Medulla oblongata (tissue), 1 donor: ENCODE results near the gene METTL27.
"Not testable (repeated sequence)": the region's sequence is repeated elsewhere in the genome, so short reads cannot be mapped to it uniquely, and the experiment has no call there.

Source experiments
- DNase-seq: peaks from one replicate; pipeline ENCODE4 v3.0.0-alpha.2; 2015; ENCODE audit errors: extremely low spot score

Gene METTL27, protein sequence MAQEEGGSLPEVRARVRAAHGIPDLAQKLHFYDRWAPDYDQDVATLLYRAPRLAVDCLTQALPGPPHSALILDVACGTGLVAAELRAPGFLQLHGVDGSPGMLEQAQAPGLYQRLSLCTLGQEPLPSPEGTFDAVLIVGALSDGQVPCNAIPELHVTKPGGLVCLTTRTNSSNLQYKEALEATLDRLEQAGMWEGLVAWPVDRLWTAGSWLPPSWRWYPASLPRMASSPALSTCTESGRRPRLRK

DNA sequence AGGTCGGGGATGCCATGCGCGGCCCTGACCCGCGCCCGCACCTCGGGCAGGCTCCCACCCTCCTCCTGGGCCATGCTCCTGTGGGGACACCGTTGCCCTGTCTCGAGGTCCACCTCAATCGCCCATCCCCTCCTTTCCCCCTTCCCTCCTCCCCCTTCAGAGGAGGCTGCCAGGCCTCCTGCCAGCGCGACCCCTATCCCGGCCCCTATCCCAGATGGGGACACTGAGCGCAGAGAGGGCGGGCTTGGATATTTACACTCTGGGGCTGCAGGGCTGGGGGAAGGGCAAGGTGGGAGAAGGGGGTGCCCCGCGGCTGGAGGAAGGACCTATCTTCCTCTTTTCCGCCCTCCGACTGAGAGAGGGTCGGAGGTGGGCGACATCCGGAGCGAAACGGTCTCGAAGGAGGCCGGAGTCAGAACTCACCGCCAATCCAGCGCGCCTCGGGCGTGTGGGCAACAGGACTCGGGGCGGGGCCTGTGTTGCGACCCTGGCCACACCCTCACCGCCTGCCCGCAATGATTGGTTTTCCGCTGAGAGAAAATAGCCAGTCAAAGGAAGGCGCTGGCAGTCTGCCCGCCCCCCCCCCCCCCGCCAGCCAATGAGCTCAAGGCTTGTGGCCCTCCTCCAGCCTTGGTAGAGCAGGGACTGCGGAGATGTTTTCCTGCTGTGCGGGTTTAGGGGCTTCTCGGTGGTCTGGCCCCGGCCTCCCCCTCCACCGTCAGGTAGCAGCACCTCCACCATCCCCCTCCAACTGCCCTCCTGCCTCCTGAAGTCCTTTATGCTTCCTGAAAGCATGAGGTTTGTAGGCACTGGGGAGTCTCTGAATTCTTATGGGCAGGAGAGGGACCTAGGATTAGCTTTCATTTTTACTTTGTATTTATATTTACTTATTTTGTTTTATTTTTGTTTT lies at the start of gene METTL27:
Gene METTL27 (minus strand): TSS at position 450 of the 910 bp plus-strand sequence. CDS start 376 bp downstream, at position 74.
- DNase-seq = peak; percentile 94

DNA sequence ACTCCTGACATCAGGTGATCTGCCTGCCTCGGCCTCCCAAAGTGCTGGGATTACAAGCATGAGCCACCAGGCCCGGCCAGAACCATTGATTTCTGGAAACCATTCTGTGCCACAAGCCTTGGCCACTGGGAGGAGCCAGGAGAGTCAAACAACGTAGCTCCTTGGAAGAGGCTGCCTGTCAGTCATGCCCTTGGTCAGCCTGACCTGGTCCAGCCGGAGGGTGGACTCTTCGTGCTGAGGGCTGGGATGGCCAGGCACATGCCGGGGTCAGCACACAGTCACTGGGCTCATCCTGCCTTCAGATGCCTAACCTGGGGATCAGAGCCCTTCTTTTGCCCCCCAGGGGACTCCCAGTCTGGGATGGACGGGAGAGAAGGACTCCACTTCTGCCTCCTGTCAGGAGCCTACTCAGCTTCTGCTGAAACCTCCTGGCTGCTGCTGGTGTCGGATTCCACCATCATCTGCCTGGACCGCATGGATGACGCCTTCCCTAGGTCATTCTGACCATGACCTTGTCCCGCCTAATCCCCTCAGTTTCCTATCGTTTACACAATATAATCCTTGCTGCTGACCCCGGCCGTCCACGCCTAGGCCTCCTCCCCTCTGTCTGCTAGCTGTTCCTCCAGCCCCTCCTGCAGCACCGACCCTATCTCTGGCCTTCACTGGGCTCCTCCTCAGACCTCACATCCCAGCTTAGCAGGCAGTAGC lies 49.0 kb upstream of the METTL27 start:
- DNase-seq = no peak

DNA sequence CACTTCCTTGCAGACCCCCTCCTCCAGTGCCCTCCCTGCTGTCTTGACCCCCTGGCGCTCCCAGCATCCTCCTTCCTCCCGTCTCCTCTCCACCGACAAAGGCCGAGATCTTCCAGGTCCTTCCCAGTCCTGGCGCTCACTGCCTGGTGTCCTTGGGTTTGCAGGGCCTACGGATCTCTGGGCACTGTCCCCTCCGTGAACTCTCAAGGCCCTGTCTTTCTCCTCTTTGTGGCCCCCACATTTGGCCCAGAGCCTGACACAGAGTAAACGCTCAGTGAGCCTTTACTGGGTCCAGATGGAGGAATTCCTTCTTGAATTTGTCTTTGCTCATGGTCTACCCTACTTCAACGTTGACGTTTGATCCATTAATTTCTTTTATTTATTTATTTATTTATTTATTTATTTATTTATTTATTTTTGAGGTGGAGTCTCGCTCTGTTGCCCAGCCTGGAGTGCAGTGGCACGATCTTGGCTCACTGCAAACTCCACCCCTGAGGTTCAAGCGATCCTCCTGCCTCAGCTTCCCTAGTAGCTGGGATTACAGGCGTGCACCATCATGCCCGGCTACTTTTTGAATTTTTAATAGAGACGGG lies 48.3 kb upstream of the METTL27 start:
- DNase-seq = no peak

DNA sequence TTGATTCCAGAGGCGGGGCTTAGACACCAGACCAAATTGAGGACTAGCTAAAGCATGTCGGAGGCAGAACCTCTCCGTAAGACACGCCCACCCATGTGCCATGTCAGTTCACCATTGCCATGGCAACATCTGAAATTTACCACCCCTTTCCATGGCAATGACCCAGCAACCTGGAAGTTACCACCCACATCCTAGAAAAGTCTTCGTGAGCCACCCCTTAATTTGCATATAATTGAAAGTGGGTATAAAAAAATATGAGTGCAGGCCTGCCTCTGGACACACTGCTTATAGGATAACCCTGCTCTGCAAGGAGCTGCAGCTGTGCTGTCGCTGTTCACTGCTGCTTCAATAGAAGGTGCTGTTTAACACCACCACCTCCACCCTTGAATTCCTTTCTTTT lies 46.6 kb upstream of the METTL27 start:
- DNase-seq = no peak

DNA sequence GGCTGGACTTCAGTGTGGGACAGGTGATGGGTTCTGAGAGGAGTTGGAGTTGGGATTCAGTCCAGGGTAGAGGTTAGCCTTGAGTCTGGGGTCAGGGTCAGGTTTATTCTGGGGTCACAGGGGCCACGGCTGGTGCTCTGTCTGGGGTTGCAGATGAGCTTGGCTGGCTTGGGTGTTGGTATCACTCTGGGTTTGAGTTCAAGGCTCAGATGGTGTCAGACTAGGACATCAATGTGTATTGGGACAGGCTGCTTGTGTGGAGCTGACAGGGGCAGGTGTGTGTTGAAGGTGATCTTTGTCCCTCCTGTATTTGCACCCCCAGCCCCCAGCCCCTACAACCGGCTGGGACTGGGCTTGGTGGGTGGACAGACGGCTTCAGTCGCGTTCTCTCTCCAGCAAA lies 45.4 kb upstream of the METTL27 start:
- no peak for DNase-seq

DNA sequence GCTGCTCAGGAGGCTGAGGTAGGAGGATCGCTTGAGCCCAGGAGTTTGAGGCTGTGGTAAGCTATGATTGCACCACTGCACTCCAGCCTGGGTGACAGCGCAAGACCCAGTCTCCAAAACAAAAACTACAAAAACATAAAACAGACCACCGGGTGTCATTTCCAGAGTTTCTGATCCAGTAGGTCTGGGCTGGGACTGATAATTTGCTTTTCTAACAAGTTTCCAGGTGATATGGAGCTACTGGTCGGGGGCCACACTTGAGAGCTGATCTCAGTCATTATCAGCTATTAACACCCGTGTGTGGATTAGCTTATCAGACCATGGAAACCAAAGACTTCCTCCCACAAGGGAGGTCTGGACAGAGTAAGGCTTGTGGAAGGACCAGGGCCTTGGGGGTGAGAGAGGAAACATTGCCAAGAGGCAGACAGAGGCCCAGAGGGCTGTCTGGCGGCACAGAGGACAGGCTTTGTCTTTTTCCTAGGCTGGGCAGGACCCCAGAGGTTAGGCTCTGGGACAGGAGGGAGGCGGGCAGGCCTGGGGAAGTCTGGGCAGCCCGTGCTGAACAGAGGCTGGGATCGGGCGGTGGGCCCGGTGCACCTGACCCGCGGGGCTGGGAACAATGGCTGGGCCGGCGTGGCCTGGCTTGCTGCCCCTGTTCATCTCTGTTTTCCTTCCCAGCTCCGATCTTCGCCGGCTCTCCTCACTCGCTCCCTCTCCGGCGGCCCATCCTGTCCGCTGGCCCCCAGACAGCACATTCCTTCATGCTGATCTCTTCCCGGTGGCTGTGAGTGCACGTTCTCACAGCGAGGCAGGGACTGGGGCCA lies 43.9 kb upstream of the METTL27 start:
- peak; percentile 16 for DNase-seq

DNA sequence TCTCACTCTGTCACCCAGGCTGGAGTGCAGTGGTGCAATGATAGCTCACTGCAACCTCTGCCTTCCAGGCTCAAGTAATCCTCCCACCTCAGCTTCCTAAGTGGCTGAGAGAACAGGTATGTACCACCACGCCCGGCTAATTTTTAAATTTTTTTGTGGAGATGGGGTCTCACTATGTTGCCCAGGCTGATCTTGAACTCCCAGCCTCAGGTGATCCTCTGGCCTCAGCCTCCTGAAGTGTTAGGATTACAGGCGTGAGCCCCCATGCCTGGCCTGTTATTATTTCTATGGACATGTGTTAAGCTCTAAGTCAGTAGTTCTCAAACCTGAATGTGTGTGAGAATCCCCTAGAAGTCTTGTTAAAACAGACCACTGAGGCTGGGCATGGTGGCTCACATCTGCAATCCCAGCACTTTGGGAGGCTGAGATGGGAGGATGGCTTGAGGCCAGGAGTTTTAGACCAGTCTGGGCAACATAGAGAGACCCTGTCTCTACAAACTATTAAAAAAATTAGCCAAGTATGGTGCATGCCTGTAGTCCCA lies 43.2 kb upstream of the METTL27 start:
- no peak for DNase-seq

DNA sequence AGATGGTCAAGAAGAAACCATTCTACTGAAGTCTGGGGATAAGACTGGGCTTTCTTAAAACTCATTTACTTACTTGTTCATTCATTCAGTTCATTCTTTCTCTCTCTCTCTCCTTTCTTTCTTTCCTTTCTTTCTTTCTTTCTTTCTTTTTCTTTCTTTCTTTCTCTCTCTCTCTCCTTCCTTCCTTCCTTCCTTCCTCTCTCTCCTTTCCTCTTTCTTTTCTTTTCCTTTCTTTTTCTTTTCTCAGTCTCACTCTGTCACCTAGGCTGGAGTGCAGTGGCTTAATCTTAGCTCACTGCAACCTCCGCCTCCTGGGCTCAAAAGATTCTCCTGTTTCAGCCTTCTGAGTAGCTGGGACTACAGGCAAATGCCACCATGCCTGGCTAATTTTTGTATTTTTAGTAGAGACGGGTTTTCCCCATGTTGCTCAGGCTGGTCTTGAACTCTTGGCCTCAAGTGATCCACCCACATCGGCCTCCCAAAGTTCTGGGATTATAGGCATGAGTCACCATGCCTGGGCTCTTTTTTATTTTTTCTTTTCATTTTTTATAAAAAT lies 42.6 kb upstream of the METTL27 start:
- DNase-seq = not testable (repeated sequence)

DNA sequence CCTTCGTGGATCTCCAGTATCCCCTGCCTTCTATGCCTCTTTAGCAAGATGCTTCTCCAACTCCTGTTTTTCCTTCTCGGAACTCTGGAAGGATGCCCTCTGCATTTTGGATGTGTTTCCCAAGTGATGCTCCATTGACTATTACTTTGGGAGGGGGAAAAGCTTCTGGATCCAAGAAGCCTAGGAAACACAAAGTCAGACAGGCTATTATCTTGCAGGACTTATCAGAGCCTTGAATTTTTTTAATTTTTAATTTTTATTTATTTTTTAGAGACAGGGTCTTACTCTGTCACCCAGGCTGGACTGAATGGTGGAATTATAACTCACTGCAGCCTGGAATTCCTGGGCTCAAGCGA lies 39.7 kb upstream of the METTL27 start:
- DNase-seq = no peak

DNA sequence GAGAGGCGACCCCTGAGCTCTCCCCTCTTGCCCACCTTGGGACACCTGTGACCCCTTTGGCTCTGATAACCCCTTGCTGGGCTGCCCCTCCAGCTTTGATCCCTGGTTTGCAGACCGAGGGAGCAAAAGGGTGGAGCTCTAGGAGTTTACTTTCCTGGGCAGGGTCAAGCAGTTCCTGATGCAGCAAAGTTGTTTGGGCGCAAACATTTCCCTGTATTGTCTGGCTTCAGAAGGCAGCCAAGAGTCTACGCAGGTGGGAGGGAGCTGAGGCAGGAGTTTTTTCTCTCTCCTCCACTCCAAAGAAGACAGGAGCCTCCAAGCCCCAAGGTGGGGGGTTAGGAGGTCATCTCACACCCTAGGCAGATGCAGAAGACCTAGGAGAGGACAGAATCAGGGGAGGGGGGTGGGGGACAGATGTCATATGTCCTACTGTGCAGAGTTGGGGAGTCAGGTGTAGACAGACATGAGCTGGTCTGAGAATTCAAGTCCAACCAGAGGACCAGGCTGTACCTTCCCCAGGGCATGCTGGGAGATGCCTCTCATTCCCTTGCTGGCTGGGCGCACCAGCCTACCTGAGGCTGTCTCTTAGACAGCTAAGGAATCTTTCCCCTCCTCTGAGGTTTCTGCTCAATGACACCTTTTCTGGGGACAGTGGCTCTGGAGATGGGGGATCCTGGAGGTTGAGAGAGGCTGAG lies 39.2 kb upstream of the METTL27 start:
- no peak for DNase-seq

DNA sequence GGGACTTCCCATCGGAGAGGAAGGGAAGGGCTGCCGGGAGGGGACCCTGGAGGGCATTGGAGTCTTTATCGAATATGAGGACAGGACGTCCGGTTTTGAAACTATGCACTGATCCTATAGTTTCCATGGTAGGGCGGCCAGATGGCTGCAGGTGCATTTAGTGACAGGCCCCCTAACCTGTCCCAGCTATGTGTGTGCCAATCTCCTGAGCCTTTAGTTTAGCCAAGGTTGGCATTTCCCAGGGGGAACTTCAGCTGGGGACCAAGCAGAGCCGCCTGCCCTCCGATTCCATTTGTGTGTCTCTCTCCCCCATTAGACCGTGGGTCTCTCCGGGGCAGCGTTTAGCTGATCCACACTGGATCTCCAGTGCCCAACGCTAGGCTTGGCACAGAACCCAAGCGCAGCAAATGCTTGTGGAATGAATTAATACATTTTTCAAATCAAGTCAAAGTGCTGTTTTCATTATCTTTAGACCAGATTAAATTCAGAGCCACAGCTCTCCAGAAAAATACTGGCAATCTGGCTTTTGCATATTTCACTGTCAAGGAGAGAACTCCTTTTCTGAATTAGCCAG lies 38.5 kb upstream of the METTL27 start:
- no peak for DNase-seq

DNA sequence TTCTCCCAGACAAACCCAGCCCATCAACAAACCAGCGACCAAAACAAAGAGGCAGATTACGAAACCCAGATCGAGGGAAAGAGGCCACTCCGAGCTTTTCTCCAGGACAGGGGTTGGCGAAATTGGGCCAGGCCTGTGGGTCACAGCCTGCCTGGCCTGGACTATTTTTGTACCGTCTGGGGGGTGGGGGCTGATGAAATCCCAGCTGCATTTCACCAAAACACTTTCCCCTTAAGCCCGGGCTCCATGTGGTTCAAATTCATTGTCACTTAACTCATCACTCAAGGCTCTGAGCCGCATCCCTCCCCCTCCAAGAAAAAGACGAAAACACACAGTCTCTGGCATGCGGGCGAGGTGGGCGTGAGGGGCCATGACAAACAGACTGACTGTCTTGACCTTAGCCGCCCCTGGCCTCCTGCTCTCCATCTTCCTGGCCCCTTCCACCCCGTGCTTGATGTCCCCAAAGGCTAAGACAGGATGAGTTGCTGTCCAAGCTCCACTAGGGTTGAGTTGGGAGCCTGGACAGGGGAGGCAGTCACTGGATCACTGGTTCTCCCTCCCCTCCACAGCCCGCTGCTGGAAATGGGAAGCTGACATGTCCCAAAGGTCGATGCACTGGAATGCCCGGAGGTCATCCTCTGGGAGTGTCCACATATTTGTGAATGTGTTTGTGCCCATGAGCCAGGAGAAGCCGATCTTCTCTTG lies 37.8 kb upstream of the METTL27 start:
- no peak for DNase-seq

DNA sequence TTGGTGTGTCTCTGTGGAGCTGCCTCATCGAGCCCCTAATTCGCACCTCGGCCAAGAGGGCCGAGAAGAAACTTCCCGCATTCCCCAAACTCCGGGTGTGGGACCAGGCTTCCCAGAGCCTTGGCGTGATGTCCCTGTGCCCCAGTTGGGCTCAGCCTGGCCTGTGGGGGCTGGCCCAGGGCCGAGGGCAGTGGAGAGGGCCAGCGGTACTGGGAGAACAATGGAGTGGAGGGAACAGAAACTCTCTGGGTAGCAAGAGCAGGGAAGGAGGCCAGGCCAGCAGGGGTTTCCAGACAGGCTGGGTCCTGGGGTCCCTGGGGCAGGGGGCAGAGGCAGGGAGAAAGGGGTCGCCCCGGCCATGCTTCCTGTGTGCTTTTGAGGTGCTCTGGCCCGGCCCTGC lies 34.7 kb upstream of the METTL27 start:
- DNase-seq = no peak

DNA sequence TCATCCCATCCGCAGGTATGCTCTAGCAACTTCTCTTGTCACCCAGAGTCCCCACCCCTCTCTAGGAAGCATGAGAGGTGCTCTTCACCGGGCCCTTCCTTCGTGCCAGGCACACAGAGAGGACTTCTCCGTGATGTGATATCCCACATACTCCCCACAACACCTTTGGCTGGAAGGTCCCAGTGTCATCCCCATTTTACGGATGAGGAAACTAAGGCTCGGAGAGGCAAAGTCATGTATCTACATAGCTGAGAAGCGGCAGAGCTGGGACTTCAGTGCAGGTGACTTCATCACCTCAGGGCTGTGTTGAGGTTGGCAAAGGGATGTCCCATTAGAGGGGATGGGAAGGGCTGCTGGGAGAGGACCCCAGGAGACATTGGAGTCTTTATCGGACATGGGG lies 34.0 kb upstream of the METTL27 start:
- DNase-seq = no peak

DNA sequence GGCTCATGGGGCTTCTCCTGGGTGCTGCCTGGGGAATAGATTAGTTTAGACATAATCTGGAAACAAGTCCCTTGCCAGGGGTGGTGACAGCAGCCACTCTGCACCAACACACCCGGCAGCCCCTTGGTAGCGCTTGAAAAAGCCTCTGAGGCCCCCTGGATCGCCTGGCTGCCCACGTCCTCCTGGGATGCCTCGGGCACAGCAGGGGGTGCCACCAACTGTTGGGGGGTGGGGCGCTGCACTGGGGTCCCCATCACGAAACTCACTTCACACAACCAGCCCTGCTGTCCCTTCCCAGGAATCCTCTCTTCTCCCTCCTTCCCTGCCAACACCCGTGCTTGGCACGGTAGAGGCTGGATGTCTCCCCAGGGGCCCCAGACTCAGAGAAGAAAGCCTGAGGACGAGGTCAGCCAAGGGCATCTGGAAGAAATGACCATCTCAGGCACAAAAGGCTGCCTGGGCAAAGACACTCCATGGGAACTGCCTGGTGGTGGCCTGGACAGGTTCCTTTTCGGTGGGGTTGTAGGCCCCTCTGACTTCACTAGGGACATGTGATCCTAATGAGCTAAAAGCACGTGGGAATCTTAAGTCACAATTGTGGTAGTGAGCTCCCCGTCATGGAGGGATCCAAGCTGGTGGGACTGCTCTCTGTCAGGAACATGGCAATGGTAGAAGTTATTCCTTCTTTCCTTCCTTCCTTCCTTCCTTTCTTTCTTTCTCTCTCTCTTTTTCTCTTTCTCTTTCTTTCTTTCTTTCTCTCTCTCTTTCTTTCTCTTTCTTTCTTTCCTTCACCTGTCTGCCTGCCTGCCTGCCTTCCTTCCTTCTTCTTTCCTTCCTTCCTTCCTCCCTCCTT lies 30.0 kb upstream of the METTL27 start:
- DNase-seq = no peak

DNA sequence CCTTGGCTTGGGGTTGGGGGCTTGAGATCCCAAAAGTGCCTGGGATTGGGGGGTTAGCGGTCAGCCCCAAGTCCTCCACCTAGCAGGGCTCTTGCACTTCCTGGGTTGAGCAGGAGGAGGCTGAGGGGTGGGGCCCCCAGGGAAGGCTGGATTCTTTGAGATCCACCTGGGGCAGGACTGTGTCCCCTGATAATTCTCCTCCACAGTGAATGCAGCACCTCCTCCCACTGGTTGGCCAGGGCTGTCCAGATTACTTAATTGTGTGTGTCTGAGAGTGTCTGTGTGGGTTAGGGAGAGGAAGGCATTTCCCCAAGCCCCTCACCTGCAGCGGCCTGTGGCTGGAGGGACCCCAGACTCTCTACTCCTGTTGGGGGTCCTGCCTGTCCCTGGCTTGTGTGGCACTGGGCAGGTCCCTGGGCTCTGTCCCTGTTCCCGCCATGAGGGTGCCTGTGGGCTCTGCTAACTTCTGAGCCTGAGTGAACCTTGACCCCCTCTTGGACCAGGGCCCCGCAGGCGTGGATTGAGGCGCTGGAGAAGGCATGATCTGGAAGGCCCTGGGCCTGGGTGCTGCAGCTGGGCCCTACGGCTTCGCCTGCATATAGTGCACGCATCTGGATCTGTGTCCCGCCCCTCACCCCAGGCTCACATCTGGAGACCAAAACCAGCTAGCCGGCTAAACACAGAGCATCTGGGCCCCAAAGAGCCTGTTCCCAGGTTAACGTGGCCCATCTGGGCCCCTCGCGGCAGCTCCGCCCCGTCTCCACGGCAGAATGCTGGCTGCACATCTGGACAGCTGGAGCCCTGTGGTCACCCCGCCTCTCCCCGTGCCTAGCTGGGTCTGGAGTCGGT lies 29.1 kb upstream of the METTL27 start:
- DNase-seq = no peak

DNA sequence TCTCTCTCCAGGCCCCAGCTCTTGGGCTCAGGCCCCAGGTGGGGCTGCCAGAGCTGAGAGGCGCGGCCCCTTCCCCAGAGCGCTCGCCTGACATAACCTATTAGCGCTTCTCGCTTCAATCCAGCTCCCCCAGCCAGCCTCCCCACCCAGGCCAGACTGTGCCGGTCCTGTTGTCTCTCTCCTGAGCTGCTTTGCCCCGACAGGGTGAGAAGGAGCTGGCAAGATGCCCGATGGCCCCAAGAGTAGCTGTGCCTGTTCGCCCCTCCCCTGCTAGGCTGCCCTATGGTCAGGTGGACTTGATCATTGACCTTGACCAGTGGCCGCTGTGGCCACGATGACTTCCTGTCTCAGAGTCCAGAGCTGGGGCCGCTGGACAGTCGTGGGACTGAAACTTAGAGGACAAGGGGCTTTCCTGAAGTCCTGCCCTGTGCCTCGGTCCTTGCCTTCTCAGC lies 27.8 kb upstream of the METTL27 start:
- DNase-seq = no peak
